ENCODE results near the gene METTL2A.
"Not testable (repeated sequence)": the region's sequence is repeated elsewhere in the genome, so short reads cannot be mapped to it uniquely, and the experiment has no call there.

DNA sequence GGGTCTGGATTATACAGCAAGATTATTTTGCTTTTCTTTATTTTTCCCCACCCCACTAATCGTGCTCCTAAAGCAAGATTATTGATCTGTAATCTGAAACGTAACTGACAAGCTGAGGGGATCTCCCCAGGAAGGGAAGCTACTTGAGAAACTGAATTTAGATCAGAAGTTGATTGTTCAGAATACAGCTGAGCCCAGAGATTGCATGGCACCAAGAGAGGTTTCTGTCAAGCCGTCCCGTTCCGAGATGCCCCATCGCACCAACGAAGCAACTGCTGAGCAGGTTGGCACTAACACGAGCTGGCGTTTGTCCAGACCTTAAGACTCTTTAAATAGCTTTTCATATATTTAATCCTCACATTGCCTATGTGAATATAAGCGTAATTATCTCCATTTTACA lies 34.8 kb downstream of the METTL2A start:
- TF ChIP-seq, protein P1, sequence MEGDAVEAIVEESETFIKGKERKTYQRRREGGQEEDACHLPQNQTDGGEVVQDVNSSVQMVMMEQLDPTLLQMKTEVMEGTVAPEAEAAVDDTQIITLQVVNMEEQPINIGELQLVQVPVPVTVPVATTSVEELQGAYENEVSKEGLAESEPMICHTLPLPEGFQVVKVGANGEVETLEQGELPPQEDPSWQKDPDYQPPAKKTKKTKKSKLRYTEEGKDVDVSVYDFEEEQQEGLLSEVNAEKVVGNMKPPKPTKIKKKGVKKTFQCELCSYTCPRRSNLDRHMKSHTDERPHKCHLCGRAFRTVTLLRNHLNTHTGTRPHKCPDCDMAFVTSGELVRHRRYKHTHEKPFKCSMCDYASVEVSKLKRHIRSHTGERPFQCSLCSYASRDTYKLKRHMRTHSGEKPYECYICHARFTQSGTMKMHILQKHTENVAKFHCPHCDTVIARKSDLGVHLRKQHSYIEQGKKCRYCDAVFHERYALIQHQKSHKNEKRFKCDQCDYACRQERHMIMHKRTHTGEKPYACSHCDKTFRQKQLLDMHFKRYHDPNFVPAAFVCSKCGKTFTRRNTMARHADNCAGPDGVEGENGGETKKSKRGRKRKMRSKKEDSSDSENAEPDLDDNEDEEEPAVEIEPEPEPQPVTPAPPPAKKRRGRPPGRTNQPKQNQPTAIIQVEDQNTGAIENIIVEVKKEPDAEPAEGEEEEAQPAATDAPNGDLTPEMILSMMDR (IDR thresholded peaks at IDR 0.05): not testable (repeated sequence)
- not testable (repeated sequence) for TF ChIP-seq POLR2A (IDR thresholded peaks at IDR 0.05)
